Activated CD8-positive, alpha-beta memory T cell treated with anti-CD3 and anti-CD28 coated beads for 1 hour (primary cell): ENCODE data around the gene FAM53A.
"Not testable (repeated sequence)": the region's sequence is repeated elsewhere in the genome, so short reads cannot be mapped to it uniquely, and the experiment has no call there.

Experiments used
- DNase-seq, 2 donors: peaks; one replicate each; pipeline ENCODE4 v3.0.0-alpha.2; 2020; ENCODE audit warnings: low read depth in 1 of 2; ENCODE audit errors: extremely low read depth in 1 of 2

FAM53A gene

DNA sequence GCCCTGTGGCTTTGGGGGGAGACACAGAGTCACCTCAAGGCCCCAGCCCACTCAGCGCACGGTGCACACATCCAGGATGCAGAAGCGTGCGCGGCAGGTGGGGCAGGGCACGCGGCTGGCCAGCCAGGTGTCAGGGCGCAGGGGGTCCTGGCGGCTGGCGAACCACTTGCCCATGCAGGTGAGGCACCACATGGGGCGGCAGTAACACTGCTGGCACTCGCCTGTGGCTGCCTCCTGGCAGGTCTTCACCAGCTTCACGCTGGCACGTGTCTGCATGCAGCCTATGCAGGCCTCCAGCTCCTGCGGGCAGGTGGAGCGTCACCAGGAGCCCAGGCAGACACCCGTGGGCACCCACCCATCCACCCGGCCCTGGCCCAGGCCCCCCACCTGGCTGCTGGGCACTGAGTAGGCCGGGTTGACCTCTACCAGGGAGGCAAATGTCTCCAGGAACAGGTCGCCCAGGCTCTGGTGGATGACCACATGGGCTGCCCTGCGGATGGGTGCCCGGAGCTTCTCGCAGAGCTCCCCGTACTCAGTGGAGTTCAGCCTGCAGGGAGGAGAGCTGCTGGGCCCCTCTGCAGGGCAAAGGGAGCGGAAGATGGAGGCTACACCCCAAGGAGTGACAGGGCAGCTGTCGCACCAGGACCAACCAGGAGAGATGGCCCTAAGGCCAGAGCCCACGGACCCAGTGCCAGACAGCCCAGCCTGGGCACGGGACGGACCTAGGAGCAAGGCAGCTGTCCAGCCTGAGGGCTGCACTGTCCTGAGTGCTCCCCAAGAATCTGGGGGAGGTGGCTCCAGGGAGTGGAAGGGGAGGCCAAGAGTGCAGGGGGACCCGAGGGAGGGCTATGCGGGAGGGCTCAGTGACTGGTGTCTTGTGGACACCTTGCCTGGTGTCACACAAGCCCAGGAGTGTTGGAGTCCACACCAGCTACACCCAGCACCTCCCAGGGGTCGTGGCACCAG lies 33.3 kb upstream of the FAM53A start:
- DNase-seq: no peak

DNA sequence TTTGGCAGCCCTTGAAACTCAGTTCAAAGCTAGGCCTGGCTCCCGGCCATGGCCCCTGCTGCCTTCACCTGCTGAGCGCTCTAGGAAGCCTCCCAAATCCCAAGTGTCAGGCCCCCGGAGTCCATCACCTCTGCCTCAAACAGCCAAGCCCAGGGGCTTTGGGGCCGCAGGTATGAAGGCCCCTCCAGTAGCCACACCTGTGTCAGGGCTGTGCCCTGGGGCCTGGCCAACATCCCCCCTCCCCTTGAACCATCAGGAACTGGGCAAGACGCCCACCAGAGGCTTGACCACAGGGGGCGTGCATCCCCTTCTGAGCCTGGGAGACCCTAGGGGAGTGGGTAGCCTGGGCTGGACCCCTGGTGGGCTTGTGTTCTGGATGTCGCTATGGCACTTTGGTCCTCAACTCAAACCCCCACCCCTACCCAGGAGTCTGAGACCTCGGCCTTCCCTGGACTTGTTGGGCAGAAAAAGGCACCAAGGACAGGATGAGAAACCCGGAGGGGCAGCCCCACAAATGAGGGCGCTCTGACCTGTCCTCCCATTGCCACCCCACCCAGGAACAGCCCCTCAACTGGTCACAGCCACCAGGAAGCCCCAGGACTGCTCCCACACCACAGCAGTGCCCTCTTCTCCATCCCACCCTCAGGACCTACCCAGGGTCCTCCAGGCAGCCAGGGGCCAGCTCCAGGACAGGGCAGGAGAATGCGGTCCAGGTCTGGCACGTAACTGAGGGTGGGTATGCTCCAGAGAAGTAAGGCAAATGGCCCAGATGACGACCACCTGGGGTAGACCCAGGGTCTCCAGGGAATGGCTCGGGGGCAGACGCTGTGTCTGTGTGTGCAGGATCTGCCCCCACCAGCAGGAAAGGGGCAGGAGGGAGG lies 32.2 kb upstream of the FAM53A start:
- DNase-seq: no peak

GRCh38 chr4:1715002-1715758 lies 31.1 kb upstream of the FAM53A start:
- no peak for DNase-seq

- DNase-seq: no peak
Measured at GRCh38 chr4:1714303-1715001, 30.3 kb upstream of the FAM53A start.

GRCh38 chr4:1713003-1713851 lies 29.1 kb upstream of the FAM53A start:
- no peak for DNase-seq

- DNase-seq: peak; percentile 95 to 97
Measured at GRCh38 chr4:1712216-1713002, 28.3 kb upstream of the FAM53A start, which contains the start of gene SLBP. SLBP (minus strand) TSS chr4:1712319; CDS start chr4:1712188, 131 bp downstream.

DNA sequence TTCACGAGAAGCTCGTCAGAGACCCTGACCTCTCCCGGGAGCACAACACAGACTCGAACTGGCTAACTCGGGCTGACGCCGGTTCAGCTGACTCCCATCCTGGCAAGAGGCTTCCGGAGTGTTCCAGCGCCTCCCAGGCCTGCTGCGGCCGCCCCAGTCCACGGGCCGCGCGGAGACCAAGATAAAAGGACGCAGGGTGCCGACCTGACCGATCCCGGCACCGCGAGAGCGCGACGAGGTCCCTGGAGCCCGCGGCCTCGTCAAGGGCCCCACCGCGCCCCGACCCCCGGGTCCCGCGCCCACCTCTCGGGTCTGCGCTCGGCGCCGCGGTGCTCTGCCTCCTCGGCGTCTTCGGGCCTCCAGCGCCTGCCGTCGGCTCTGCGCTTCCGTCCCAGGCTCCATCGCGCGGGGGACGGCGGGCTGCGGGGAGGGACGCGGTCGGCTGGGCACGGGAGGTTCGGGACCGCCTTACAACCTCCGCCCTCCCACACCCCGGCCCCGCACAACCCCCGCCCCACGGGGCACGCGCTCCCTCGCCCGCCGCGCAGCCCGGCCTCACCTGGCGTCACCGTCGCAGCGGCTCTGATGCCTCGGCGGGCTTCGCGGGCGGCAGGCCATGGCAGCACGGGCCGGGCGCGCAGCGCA lies 27.6 kb upstream of the FAM53A start:
- DNase-seq: no peak

DNA sequence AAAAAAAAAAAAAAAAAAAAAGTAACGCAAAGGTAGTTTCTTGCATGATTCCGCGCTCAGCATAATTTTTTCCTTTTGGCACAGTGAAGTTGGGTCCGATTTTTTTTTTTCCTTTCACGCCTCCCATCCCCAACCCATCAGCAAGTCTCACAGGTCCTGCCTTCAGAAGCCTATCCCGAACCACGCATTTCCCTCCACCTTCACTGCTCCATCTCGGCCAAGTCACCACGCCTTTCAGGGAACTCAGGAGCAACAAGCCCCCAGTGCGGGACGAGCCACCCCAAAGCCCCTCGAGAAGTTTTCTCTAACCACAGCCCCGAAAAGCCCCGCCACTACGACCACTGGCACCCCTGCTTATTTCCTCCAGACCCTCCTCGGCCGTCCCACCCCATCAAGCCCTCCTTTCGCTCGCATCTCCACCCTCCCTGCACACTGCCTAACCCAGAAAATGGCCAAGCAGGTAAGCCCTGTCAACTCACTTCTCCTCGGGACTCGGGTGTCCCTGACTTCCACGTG lies 27.0 kb upstream of the FAM53A start:
- DNase-seq: no peak

- DNase-seq: no peak
Measured at GRCh38 chr4:1708581-1708980, 24.5 kb upstream of the FAM53A start.

DNA sequence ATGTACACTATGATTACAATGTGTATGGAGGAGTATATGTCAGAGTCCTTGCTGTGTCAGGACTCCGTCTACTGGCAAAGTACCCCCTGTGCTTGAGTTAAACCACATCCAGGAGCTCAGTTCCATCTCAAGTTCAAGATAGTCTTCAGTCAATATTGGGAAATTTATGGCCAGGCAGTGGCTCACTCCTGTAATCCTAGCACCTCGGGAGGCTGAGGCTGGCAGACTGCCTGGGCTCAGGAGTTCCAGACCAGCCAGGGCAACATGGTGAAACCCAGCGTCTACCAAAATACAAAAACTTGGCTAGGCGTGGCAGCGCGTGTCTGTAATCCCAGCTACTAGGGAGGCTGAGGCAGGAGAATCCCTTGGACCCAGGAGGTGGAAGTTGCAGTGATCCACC lies 22.2 kb upstream of the FAM53A start:
- no peak for DNase-seq

GRCh38 chr4:1705732-1706131 lies 21.6 kb upstream of the FAM53A start:
- no peak for DNase-seq

DNA sequence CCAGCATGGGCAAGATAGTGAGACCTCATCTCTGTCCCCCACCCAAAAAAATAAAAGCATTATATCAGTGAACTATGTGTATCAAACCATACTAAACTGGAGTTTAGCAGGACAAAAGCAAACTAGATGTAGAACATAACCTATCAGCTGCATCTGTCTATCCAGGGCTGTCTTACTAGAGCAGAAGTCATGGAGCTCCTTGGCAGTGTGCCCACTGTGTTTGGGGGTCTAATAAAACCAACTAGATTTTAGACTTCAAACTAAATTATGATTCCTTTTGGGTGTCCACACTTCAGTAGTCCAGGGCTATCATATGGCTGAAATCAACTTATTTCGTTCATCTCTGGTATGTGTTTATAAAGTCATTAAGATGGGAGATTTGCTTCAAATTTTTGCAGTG lies 19.8 kb upstream of the FAM53A start:
- no peak for DNase-seq

DNA sequence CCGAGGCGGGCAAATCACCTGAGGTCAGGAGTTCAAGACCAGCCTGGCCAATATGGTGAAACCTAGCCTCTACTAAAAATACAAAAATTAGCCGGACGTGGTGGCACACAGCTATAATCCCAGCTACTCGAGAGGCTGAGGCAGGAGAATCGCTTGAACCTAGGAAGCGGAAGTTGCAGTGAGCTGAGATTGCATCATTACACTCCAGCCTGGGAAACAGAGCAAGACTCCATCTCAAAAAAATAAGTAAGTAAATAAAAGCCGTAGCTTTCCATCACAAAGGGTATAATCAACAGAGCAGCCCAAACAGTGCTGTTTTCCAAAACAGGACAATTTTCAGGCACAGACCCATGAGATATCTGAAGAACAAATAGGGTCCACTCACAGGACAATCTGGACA lies 17.6 kb upstream of the FAM53A start:
- DNase-seq: not testable (repeated sequence)

DNA sequence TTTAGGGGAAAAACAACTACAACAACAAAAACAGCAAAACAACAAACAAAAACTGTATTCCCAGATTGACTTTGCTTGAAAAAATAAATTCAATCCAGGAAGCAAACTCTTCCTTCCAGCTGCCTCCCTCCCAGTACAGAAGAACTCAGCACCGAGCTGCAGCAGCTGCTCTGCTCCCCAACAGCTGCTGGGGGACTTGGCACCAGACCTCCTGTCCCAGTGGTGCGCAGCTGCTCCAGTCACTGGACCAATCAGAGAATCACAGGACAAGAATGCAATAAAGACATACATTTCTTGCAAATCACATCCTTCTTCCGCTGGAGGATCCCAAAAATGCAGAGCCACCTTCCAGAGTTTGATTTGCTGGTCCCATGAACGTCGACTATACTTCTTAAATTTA lies 11.8 kb upstream of the FAM53A start:
- no peak for DNase-seq

- DNase-seq: peak; percentile 49 to 71
Measured at GRCh38 chr4:1693131-1693896, 9.2 kb upstream of the FAM53A start.

DNA sequence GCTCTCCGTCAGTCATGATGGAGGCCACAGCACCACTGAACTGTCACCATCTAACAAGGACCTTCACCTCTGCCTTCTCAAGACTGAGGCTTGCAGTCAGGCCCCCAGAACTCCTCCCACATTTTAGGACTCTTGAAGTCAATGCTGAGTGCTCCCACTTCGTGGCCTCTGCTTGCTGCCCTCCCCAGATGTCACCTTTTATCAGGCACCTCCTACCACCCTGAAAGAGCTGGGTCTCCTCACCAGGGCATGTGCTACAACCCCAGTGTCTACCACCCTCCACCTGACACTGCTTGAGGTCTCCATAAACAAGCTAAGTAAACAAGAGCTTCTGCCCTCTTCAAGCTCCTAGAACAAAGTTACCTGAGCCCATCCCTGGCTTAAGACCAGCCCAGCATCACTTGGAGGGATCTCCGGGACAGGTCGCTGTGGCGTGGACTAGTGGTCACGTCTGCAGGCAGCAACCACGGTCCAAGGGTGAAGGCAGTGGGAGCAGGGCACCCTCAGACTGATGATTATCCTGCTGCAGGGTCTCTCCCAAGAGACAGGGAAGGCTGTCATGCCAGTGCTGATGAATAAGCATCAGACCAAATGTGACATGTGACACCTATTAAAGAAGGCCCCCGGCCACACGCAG lies 7.7 kb upstream of the FAM53A start:
- DNase-seq: no peak

GRCh38 chr4:1690698-1691097 lies 6.6 kb upstream of the FAM53A start:
- no peak for DNase-seq
